ENCODE measurements around the gene ADAMTSL3. TPM values are rescaled to one million over a fixed set of nuclear protein-coding genes. Genes with fewer than 3 reads are reported as not detected.
A peak's percentile ranks its signal among the peaks of the same experiment; 100 is the strongest.
"Not testable (repeated sequence)": the region's sequence is repeated elsewhere in the genome, so short reads cannot be mapped to it uniquely, and the experiment has no call there.

The ADAMTSL3 gene
- total RNA-seq, 3 donors from 2014 or later (not counting 1 experiment from before 2014, with no cell fraction given), result 0.14 to 0.43 (median 0.25) TPM

GRCh38 chr15:84079325-84079884 is 425.5 kb downstream of the ADAMTSL3 start:
- intact Hi-C loops (cut with micrococcal nuclease), result not testable (repeated sequence)

GRCh38 chr15:84079885-84080777 is 426.2 kb downstream of the ADAMTSL3 start:
- Mint-ChIP-seq H3K27ac (peak overlapping the region in 1 of 2 donors; percentile 27), H3K4me3 (peak overlapping the region; percentile 83), H3K4me1 (peaks cover 13 to 14% of the 10 kb centered on the region in 2 donors), H3K9me3 (no peaks in the 10 kb centered on the region), H3K27me3 (ENCODE audit: low read depth in 2 of 2) (peaks cover 43 to 75% of the 10 kb centered on the region in 2 donors), H3K36me3 (no peaks in the 10 kb centered on the region)
- no peaks in the 10 kb centered on the region for H3K9me3 ChIP-seq (ENCODE audit: control insufficient read depth, insufficient read depth, low read length)
- H3K4me3 ChIP-seq (ENCODE audit: low read length), result peak overlapping the region; percentile 23
- no peaks in the 10 kb centered on the region for H3K36me3 ChIP-seq (ENCODE audit: control insufficient read depth, insufficient read depth, low read length)
- DNase-seq (peak in 1 of 2 donors; percentile 45), ATAC-seq (peak; percentile 41 to 74 (median 44))
- no peak overlapping the region for H3K27ac ChIP-seq (ENCODE audit: low read length)
- TF ChIP-seq, protein P1, sequence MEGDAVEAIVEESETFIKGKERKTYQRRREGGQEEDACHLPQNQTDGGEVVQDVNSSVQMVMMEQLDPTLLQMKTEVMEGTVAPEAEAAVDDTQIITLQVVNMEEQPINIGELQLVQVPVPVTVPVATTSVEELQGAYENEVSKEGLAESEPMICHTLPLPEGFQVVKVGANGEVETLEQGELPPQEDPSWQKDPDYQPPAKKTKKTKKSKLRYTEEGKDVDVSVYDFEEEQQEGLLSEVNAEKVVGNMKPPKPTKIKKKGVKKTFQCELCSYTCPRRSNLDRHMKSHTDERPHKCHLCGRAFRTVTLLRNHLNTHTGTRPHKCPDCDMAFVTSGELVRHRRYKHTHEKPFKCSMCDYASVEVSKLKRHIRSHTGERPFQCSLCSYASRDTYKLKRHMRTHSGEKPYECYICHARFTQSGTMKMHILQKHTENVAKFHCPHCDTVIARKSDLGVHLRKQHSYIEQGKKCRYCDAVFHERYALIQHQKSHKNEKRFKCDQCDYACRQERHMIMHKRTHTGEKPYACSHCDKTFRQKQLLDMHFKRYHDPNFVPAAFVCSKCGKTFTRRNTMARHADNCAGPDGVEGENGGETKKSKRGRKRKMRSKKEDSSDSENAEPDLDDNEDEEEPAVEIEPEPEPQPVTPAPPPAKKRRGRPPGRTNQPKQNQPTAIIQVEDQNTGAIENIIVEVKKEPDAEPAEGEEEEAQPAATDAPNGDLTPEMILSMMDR (IDR thresholded peaks at IDR 0.05), result no peak
- H3K4me1 ChIP-seq (ENCODE audit: control insufficient read depth, insufficient read depth, low read length), result peaks cover 3% of the 10 kb centered on the region
- 3% methylated on average over 65 of the region's 65 CpGs for WGBS (ENCODE audit: insufficient coverage)
- intact Hi-C loops (cut with micrococcal nuclease), result no loop called here
- peaks cover 10% of the 10 kb centered on the region for H3K27me3 ChIP-seq (ENCODE audit: control insufficient read depth, insufficient read depth, low read length)

More at GRCh38 chr15:84079325-84079884, 425.5 kb downstream of the ADAMTSL3 start:
- not testable (repeated sequence) for H3K27ac ChIP-seq (ENCODE audit: low read length); ATAC-seq; H3K36me3 ChIP-seq (ENCODE audit: control insufficient read depth, insufficient read depth, low read length); H3K36me3 Mint-ChIP-seq; H3K4me1 ChIP-seq (ENCODE audit: control insufficient read depth, insufficient read depth, low read length); H3K4me3 ChIP-seq (ENCODE audit: low read length); H3K27me3 ChIP-seq (ENCODE audit: control insufficient read depth, insufficient read depth, low read length); H3K9me3 ChIP-seq (ENCODE audit: control insufficient read depth, insufficient read depth, low read length); H3K9me3 Mint-ChIP-seq; DNase-seq
- Mint-ChIP-seq H3K4me3 (peak overlapping the region; percentile 83), H3K4me1 (peaks cover 13 to 14% of the 10 kb centered on the region in 2 donors), H3K27me3 (ENCODE audit: low read depth in 2 of 2) (peaks cover 48 to 75% of the 10 kb centered on the region in 2 donors), H3K27ac (peak overlapping the region in 1 of 2 donors; percentile 27)
- WGBS (ENCODE audit: insufficient coverage), result 32% methylated on average over 15 of the region's 15 CpGs

GRCh38 chr15:84080778-84081084 is 426.8 kb downstream of the ADAMTSL3 start:
- Mint-ChIP-seq H3K4me3 (peak overlapping the region; percentile 83), H3K27me3 (ENCODE audit: low read depth in 2 of 2) (peaks cover 43 to 74% of the 10 kb centered on the region in 2 donors), H3K4me1 (peaks cover 13 to 14% of the 10 kb centered on the region in 2 donors)
- H3K27ac ChIP-seq (ENCODE audit: low read length); ATAC-seq; H3K36me3 Mint-ChIP-seq; H3K36me3 ChIP-seq (ENCODE audit: control insufficient read depth, insufficient read depth, low read length); H3K4me1 ChIP-seq (ENCODE audit: control insufficient read depth, insufficient read depth, low read length); H3K27ac Mint-ChIP-seq; H3K4me3 ChIP-seq (ENCODE audit: low read length); H3K9me3 ChIP-seq (ENCODE audit: control insufficient read depth, insufficient read depth, low read length); intact Hi-C loops (cut with micrococcal nuclease); H3K27me3 ChIP-seq (ENCODE audit: control insufficient read depth, insufficient read depth, low read length); DNase-seq; H3K9me3 Mint-ChIP-seq: not testable (repeated sequence)
- WGBS (ENCODE audit: insufficient coverage), result 54% methylated on average over 6 of the region's 9 CpGs

DNA sequence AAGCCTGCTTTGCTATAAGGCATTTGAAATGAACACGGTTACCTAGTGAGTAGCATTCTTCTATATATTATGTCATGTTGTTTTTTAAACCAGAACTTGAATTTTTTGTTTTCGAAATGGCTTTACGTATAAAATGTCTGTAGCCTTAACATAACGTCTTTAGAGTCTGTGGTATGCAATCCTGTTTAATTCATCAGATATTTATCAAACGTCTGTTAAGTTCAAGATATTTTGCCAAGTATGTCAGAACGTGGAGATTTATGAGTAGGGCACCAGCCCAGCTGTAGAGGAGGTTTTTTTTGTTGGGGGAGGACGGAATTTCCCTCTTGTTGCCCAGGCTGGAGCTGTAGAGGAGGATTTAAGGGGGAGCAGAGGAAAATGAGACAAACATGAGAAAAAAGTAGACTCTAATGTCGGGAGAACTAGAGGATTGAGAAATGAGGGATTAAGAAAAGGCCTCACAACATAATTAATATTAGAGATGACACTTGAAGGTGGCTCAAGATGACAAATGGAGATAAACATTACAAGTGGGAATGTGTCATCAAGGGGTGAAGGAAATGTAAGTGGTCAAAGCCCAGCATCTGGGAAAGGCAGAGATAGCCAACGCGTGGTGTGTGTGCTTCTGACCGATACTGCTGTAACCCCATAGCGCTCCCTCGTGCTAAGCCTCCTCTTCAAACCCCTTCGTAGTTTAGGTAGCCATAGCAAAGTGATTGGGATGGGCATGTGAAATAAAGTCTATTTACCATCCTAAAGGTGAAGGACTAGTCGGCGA is 427.7 kb downstream of the ADAMTSL3 start:
- no peaks in the 10 kb centered on the region for H3K36me3 Mint-ChIP-seq
- H3K27me3 Mint-ChIP-seq (ENCODE audit: low read depth in 2 of 2), result peaks cover 40 to 70% of the 10 kb centered on the region in 2 donors
- ATAC-seq (no peak), DNase-seq (no peak)
- Histone ChIP-seq H3K4me3 (ENCODE audit: low read length) (no peak overlapping the region), H3K27ac (ENCODE audit: low read length) (no peak overlapping the region), H3K9me3 (ENCODE audit: control insufficient read depth, insufficient read depth, low read length) (no peaks in the 10 kb centered on the region), H3K36me3 (ENCODE audit: control insufficient read depth, insufficient read depth, low read length) (no peaks in the 10 kb centered on the region), H3K27me3 (ENCODE audit: control insufficient read depth, insufficient read depth, low read length) (peaks cover 10% of the 10 kb centered on the region), H3K4me1 (ENCODE audit: control insufficient read depth, insufficient read depth, low read length) (peaks cover 3% of the 10 kb centered on the region)
- H3K27ac Mint-ChIP-seq, result no peak overlapping the region
- no peak overlapping the region for H3K4me3 Mint-ChIP-seq
- H3K9me3 Mint-ChIP-seq, result no peaks in the 10 kb centered on the region
- WGBS (ENCODE audit: insufficient coverage), result 90% methylated on average over 15 of the region's 16 CpGs
- peaks cover 13 to 14% of the 10 kb centered on the region in 2 donors for H3K4me1 Mint-ChIP-seq
- intact Hi-C loops (cut with micrococcal nuclease), result no loop called here
- TF ChIP-seq, protein P1 (IDR thresholded peaks at IDR 0.05), result no peak
